Parathyroid adenoma (tissue), 2 donors: ENCODE measurements around the gene TBR1.

Experiments
- H2AFZ ChIP-seq: fragments of 300-600 bp; sonication (generic); one replicate; pipeline ENCODE4 v1.7.0; 2017; ENCODE audit warnings: antibody characterized with exemption, mild to moderate bottlenecking
- H3K27ac ChIP-seq: fragments of 300-600 bp; sonication (generic); one replicate; pipeline ENCODE4 v1.7.0; 2017
- H3K27me3 ChIP-seq: fragments of 300-600 bp; sonication (generic); one replicate; pipeline ENCODE4 v1.7.0; 2017; ENCODE audit warnings: low read length; ENCODE audit not compliant: control insufficient read depth, insufficient read depth
- H3K36me3 ChIP-seq: fragments of 300-600 bp; sonication (generic); one replicate; pipeline ENCODE4 v1.7.0; 2017; ENCODE audit warnings: low read length; ENCODE audit not compliant: control insufficient read depth, insufficient read depth
- H3K4me1 ChIP-seq: fragments of 300-600 bp; sonication (generic); one replicate; pipeline ENCODE4 v1.7.0; 2017; ENCODE audit warnings: control low read depth
- H3K4me2 ChIP-seq: fragments of 300-600 bp; sonication (generic); one replicate; pipeline ENCODE4 v1.7.0; 2017; ENCODE audit warnings: low read length
- H3K4me3 ChIP-seq: fragments of 300-600 bp; sonication (generic); one replicate; pipeline ENCODE4 v1.7.0; 2017; ENCODE audit warnings: low read depth, low read length
- H3K79me2 ChIP-seq: fragments of 300-600 bp; sonication (generic); one replicate; pipeline ENCODE4 v1.7.0; 2017; ENCODE audit warnings: control low read depth
- H3K9ac ChIP-seq: fragments of 300-600 bp; sonication (generic); one replicate; pipeline ENCODE4 v1.7.0; 2017; ENCODE audit warnings: mild to moderate bottlenecking
- H3K9me3 ChIP-seq: fragments of 300-600 bp; sonication (generic); one replicate; pipeline ENCODE4 v1.7.0; 2017; ENCODE audit warnings: low read length; ENCODE audit not compliant: control insufficient read depth
- CTCF ChIP-seq: fragments of 300-600 bp; sonication (generic); IDR thresholded peaks from one replicate; pipeline ENCODE4 v1.7.0; 2017; ENCODE audit warnings: antibody characterized with exemption, mild to moderate bottlenecking
- donor health status: primary hyperparathyroidism.

TBR1 gene

GRCh38 chr2:161384864-161385263, 31.2 kb upstream of the TBR1 start:
- H3K36me3 ChIP-seq = no peaks in the 10 kb centered on the region
- no peak for TF ChIP-seq CTCF
- H3K9me3 ChIP-seq = no peaks in the 10 kb centered on the region
- no peaks in the 10 kb centered on the region for H3K27me3 ChIP-seq
- no peak overlapping the region for H3K9ac ChIP-seq
- H3K27ac ChIP-seq = no peak overlapping the region
- no peak overlapping the region for H3K4me3 ChIP-seq
- H3K4me2 ChIP-seq = no peak overlapping the region
- no peak overlapping the region for H2AFZ ChIP-seq
- no peaks in the 10 kb centered on the region for H3K79me2 ChIP-seq
- no peaks in the 10 kb centered on the region for H3K4me1 ChIP-seq

GRCh38 chr2:161386228-161386824, 29.8 kb upstream of the TBR1 start:
- Histone ChIP-seq H3K4me1 (no peaks in the 10 kb centered on the region), H3K4me2 (no peak overlapping the region), H3K27ac (no peak overlapping the region), H2AFZ (no peak overlapping the region), H3K9ac (no peak overlapping the region), H3K27me3 (no peaks in the 10 kb centered on the region), H3K4me3 (no peak overlapping the region), H3K36me3 (no peaks in the 10 kb centered on the region), H3K9me3 (no peaks in the 10 kb centered on the region), H3K79me2 (no peaks in the 10 kb centered on the region)
- no peak for TF ChIP-seq CTCF

GRCh38 chr2:161388146-161388779, 27.8 kb upstream of the TBR1 start:
- Histone ChIP-seq H3K4me2 (no peak overlapping the region), H2AFZ (no peak overlapping the region), H3K9me3 (no peaks in the 10 kb centered on the region), H3K4me1 (no peaks in the 10 kb centered on the region), H3K27ac (no peak overlapping the region), H3K79me2 (no peaks in the 10 kb centered on the region), H3K9ac (no peak overlapping the region), H3K36me3 (no peaks in the 10 kb centered on the region), H3K27me3 (no peaks in the 10 kb centered on the region), H3K4me3 (no peak overlapping the region)
- TF ChIP-seq CTCF = no peak

GRCh38 chr2:161391737-161392506, 24.2 kb upstream of the TBR1 start:
- Histone ChIP-seq H3K4me2 (no peak overlapping the region), H3K4me1 (no peaks in the 10 kb centered on the region), H2AFZ (no peak overlapping the region), H3K9ac (no peak overlapping the region), H3K27me3 (no peaks in the 10 kb centered on the region), H3K27ac (no peak overlapping the region), H3K36me3 (no peaks in the 10 kb centered on the region), H3K9me3 (no peaks in the 10 kb centered on the region), H3K79me2 (no peaks in the 10 kb centered on the region), H3K4me3 (no peak overlapping the region)
- TF ChIP-seq CTCF = no peak
